OCI-LY7 (cell line): ENCODE data around the gene GRID1. TPM values are rescaled to one million over a fixed set of nuclear protein-coding genes. Genes with fewer than 3 reads are reported as not detected.

Source experiments
- BruUV-seq: library from RNA; stranded (reverse); fragments of 400-500 nt; replicated peaks from 2 replicates; lab custom pipeline; 2021; lab: Mats Ljungman, UMichigan
- CTCF ChIA-PET: fragments of 300-600 bp; sonication (Branson Sonifier 250); formaldehyde crosslinking; loops from one replicate; lab custom pipeline; 2022; ENCODE audit warnings: antibody characterized with exemption; ENCODE audit not compliant: unreplicated experiment; lab: Charles Lee
- POLR2A ChIA-PET: fragments of 300-600 bp; sonication (Branson Sonifier 250); formaldehyde crosslinking; loops from one replicate; lab custom pipeline; 2022; ENCODE audit warnings: antibody characterized with exemption; lab: Charles Lee
- DNase-seq: peaks from one replicate; pipeline ENCODE4 v3.0.0-alpha.2; 2015; ENCODE audit warnings: low spot score
- H2AFZ ChIP-seq: fragments of 200-600 bp; sonication (generic), shearing (Covaris generic); 2 replicates; pipeline ENCODE4 v1.6.1; 2014; ENCODE audit warnings: mild to moderate bottlenecking, antibody characterized with exemption, low read length, moderate library complexity
- H3K27ac ChIP-seq: fragments of 200-600 bp; sonication (generic); 2 replicates; pipeline ENCODE4 v1.5.1; 2014; ENCODE audit warnings: mixed run types, low read depth, mild to moderate bottlenecking, moderate library complexity, low read length, inconsistent platforms; ENCODE audit not compliant: poor library complexity, severe bottlenecking
- H3K36me3 ChIP-seq: fragments of 200-600 bp; sonication (generic); 2 replicates; pipeline ENCODE4 v1.6.1; 2014; ENCODE audit warnings: mild to moderate bottlenecking, antibody characterized with exemption, low read length, moderate library complexity, mixed read lengths; ENCODE audit not compliant: insufficient read depth
- H3K4me1 ChIP-seq: fragments of 200-600 bp; sonication (generic); 2 replicates; pipeline ENCODE4 v1.5.1; 2014; ENCODE audit warnings: mild to moderate bottlenecking, low read length; ENCODE audit not compliant: insufficient read depth, poor library complexity, severe bottlenecking
- H3K4me2 ChIP-seq: fragments of 200-600 bp; sonication (generic); 2 replicates; pipeline ENCODE4 v1.6.1; 2014; ENCODE audit warnings: mild to moderate bottlenecking, low read length
- H3K4me3 ChIP-seq: fragments of 200-600 bp; sonication (generic); 2 replicates; pipeline ENCODE4 v1.5.1; 2014; ENCODE audit warnings: mild to moderate bottlenecking, low read depth, low read length; ENCODE audit not compliant: poor library complexity, severe bottlenecking
- H3K79me2 ChIP-seq: fragments of 200-600 bp; sonication (generic); 2 replicates; pipeline ENCODE4 v1.6.1; 2016; ENCODE audit warnings: low read depth, mild to moderate bottlenecking, low read length, moderate library complexity, mixed read lengths; ENCODE audit not compliant: insufficient read depth
- H3K9me2 ChIP-seq: fragments of 200-600 bp; sonication (generic); 2 replicates; pipeline ENCODE4 v1.6.1; 2016; ENCODE audit warnings: mild to moderate bottlenecking, low read length, mixed read lengths; ENCODE audit not compliant: insufficient read depth
- H3K9me3 ChIP-seq: fragments of 200-600 bp; sonication (generic); 2 replicates; pipeline ENCODE4 v1.6.1; 2014; ENCODE audit warnings: mild to moderate bottlenecking, mixed run types, low read length, mixed read lengths
- H4K20me1 ChIP-seq: fragments of 200-600 bp; sonication (generic); 2 replicates; pipeline ENCODE4 v1.6.1; 2014; ENCODE audit warnings: mild to moderate bottlenecking, antibody characterized with exemption, low read length, moderate library complexity, mixed read lengths; ENCODE audit not compliant: insufficient read depth
- CTCF ChIP-seq: fragments of 200-600 bp; sonication (generic); conservative IDR thresholded peaks from 2 replicates; pipeline ENCODE4 v1.5.1; 2014; ENCODE audit warnings: mild to moderate bottlenecking, antibody characterized with exemption, low read length, moderate library complexity, mixed read lengths
- EZH2phosphoT487 ChIP-seq: fragments of 200-600 bp; sonication (generic); IDR thresholded peaks from 2 replicates; pipeline ENCODE4 v1.6.1; 2018; ENCODE audit warnings: low read depth, borderline replicate concordance, mild to moderate bottlenecking, mixed run types, antibody characterized with exemption, low read length, moderate library complexity, mixed read lengths
- intact Hi-C: fragments of 100-400 bp; cut with micrococcal nuclease; formaldehyde crosslinking; loops from one replicate; pipeline ENCODE4 v1.10.0; 2022; ENCODE audit not compliant: unreplicated experiment
- total RNA-seq, 2 experiments: library from RNA; depleted of rRNA in 1 of 2; stranded (reverse); fragments of >200 nt in 1 of 2; shearing (Covaris generic) in 1 of 2; gene quantifications; 2 replicates each; pipeline ENCODE4 v1.2.3, GENCODE V29; 2014 to 2022

Gene GRID1
- total RNA-seq, 2 experiments from 2014 or later: 1.6 to 3.7 TPM

DNA sequence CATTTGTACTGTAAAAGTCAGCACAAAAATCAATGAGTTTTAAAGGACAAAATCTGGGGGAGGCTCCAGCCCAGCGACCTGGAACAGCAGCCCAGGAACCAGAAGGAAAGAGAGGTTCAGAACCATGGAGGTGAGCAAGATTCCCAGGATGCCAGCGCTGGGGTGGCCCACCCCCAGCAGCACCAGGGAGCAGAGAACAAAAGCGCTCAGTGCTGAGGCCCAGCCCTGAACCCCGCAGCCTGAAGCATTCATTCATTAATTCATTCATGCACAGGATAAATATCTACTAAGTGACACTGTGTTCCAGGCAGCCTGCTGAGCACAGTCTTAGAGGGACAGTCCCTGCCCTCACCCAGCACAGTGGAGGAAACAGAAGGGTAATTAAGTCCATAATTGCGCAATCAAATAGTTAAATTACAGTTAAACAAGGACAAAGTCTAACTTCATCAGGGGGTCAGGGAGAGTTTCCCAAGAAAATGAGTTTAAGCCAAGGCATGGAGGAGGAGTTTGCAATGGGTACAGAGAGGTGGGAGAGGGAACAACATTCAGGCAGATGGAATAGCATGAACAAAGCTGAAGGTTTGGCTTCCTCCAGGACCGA is 202.3 kb downstream of the GRID1 start:
- H2AFZ ChIP-seq: no peak overlapping the region
- POLR2A ChIA-PET: interaction anchor here (0.6 kb wide), 1 partner anchor 21 kb away, joined by 3 read pairs; no protein-coding TSS in a partner anchor

DNA sequence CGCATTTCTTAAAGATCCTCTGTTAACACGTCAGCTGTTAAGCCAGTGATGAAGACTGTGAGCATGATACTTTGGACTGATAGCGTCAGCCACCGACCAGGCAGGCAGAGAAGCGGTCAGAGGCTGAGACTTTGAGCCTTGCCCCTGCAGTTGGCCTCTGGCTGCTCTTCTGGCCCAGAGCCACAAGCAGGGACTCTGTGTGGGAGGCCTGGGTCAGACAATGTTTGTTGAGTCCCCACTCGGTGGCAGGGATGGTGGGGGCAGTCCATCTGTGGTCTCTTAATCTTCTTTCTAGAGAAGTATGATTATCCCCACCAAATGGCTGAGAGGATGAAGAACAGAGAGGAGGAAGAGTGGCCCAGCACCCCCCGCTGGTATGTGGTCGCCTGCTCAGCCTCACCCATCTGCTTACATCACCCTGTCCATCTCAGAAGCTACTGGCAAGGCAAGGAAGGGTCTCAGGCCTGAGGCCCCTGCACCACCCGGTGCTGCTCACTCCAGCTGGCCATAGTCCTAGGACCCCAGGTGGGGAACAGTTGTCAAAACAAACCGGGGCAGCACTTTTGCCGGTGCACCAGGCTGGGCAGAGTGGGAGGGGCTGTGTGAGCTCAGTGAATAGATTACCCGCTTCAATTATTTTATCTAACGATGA is 202.9 kb downstream of the GRID1 start:
- Histone ChIP-seq H3K36me3 (no peaks in the 10 kb centered on the region), H3K9me3 (no peaks in the 10 kb centered on the region), H3K79me2 (no peaks in the 10 kb centered on the region), H3K4me3 (no peak overlapping the region), H3K27ac (no peak overlapping the region), H3K9me2 (no peaks in the 10 kb centered on the region), H3K4me2 (no peak overlapping the region), H3K4me1 (no peaks in the 10 kb centered on the region), H4K20me1 (no peaks in the 10 kb centered on the region), H2AFZ (no peak overlapping the region)
- ChIA-PET POLR2A (interaction anchor here (0.6 kb wide), 1 partner anchor 20 kb away, joined by 3 read pairs; no protein-coding TSS in a partner anchor), CTCF (no interaction called here)
- BruUV-seq: no TSS peak
- intact Hi-C loops: no loop called here
- TF ChIP-seq EZH2phosphoT487: no peak
- TF ChIP-seq CTCF: no peak
- no peak for DNase-seq

More for the DNA sequence above, 202.3 kb downstream of the GRID1 start:
- Histone ChIP-seq H3K27ac (no peak overlapping the region), H3K4me3 (no peak overlapping the region), H3K36me3 (no peaks in the 10 kb centered on the region), H3K9me2 (no peaks in the 10 kb centered on the region), H3K4me1 (no peaks in the 10 kb centered on the region), H3K9me3 (no peaks in the 10 kb centered on the region), H3K79me2 (no peaks in the 10 kb centered on the region), H3K4me2 (no peak overlapping the region), H4K20me1 (no peaks in the 10 kb centered on the region)
- intact Hi-C loops: no loop called here
- TF ChIP-seq EZH2phosphoT487: no peak
- TF ChIP-seq CTCF: no peak
- no peak for DNase-seq
- CTCF ChIA-PET: no interaction called here
- no TSS peak for BruUV-seq
